ENCODE results near the gene CFAP90. TPM values are rescaled to one million over a fixed set of nuclear protein-coding genes. Genes with fewer than 3 reads are reported as not detected.

The CFAP90 gene
- total and polyA plus RNA-seq, 7 donors = 0.04 to 0.81 TPM; not detected in 5

GRCh38 chr5:7875151-7875550 lies 24.2 kb upstream of the CFAP90 start:
- H3K9me3 ChIP-seq = no peaks in the 10 kb centered on the region
- peaks cover 0 to 14% (median 9%) of the 10 kb centered on the region in 4 donors for H3K4me1 ChIP-seq
- H3K4me3 ChIP-seq = no peak overlapping the region
- intact Hi-C loops (cut with DNase I) = no loop called here
- TF ChIP-seq EP300 (IDR thresholded peaks at IDR 0.05) (no peak), POLR2A (IDR thresholded peaks at IDR 0.05) (no peak), CTCF (IDR thresholded peaks at IDR 0.05) (no peak), POLR2AphosphoS5 (IDR thresholded peaks at IDR 0.05) (no peak)
- no peak for DNase-seq
- 96% methylated on average over 4 of the region's 4 CpGs for WGBS, 2 donors
- H3K27me3 ChIP-seq = no peaks in the 10 kb centered on the region
- H3K36me3 ChIP-seq = peaks cover 7 to 53% (median 17%) of the 10 kb centered on the region in 4 donors
- no peak overlapping the region for H3K27ac ChIP-seq

- TF ChIP-seq EP300 (IDR thresholded peaks at IDR 0.05) (no peak), POLR2AphosphoS5 (IDR thresholded peaks at IDR 0.05) (no peak), CTCF (IDR thresholded peaks at IDR 0.05) (no peak), POLR2A (IDR thresholded peaks at IDR 0.05) (no peak)
- no peak for DNase-seq
- H3K9me3 ChIP-seq = no peaks in the 10 kb centered on the region
- 93 to 96% methylated on average over 2 of the region's 2 CpGs for WGBS, 2 donors
- H3K4me3 ChIP-seq = no peak overlapping the region
- H3K27ac ChIP-seq = no peak overlapping the region
- peaks cover 7 to 48% (median 16%) of the 10 kb centered on the region in 4 donors for H3K36me3 ChIP-seq
- H3K27me3 ChIP-seq = no peaks in the 10 kb centered on the region
- peaks cover 0 to 19% (median 12%) of the 10 kb centered on the region in 4 donors for H3K4me1 ChIP-seq
- intact Hi-C loops (cut with DNase I) = no loop called here
Observed at GRCh38 chr5:7874639-7875038, 23.7 kb upstream of the CFAP90 start.

- no peak overlapping the region for H3K4me3 ChIP-seq
- DNase-seq = no peak
- WGBS, 2 donors = 80 to 85% methylated on average over 9 of the region's 9 CpGs
- H3K9me3 ChIP-seq = no peaks in the 10 kb centered on the region
- peaks cover 7 to 36% (median 9%) of the 10 kb centered on the region in 4 donors for H3K36me3 ChIP-seq
- intact Hi-C loops (cut with DNase I) = no loop called here
- TF ChIP-seq EP300 (IDR thresholded peaks at IDR 0.05) (no peak), CTCF (IDR thresholded peaks at IDR 0.05) (no peak), POLR2A (IDR thresholded peaks at IDR 0.05) (no peak), POLR2AphosphoS5 (IDR thresholded peaks at IDR 0.05) (no peak)
- no peak overlapping the region for H3K27ac ChIP-seq
- no peaks in the 10 kb centered on the region for H3K27me3 ChIP-seq
- peaks cover 0 to 21% (median 13%) of the 10 kb centered on the region in 4 donors for H3K4me1 ChIP-seq
Observed at GRCh38 chr5:7873216-7873615, 22.3 kb upstream of the CFAP90 start.

- no peak for TF ChIP-seq POLR2A (IDR thresholded peaks at IDR 0.05)
- TF ChIP-seq POLR2AphosphoS5 (IDR thresholded peaks at IDR 0.05) = no peak
- TF ChIP-seq EP300 (IDR thresholded peaks at IDR 0.05) = no peak
- TF ChIP-seq CTCF (IDR thresholded peaks at IDR 0.05) = no peak
- Histone ChIP-seq H3K4me1 (peaks cover 0 to 27% (median 17%) of the 10 kb centered on the region in 4 donors), H3K36me3 (peaks cover 6 to 30% (median 7%) of the 10 kb centered on the region in 4 donors), H3K27me3 (no peaks in the 10 kb centered on the region), H3K27ac (no peak overlapping the region), H3K4me3 (no peak overlapping the region), H3K9me3 (no peaks in the 10 kb centered on the region)
- 78 to 79% methylated on average over 4 of the region's 4 CpGs for WGBS, 2 donors
- no peak for DNase-seq
- intact Hi-C loops (cut with DNase I) = no loop called here
Observed at GRCh38 chr5:7872517-7873130, 21.7 kb upstream of the CFAP90 start.

- intact Hi-C loops (cut with DNase I) = no loop called here
- Histone ChIP-seq H3K27me3 (no peaks in the 10 kb centered on the region), H3K4me3 (no peak overlapping the region), H3K36me3 (peaks cover 5 to 20% (median 6%) of the 10 kb centered on the region in 4 donors), H3K9me3 (no peaks in the 10 kb centered on the region), H3K4me1 (peaks cover 0 to 33% (median 23%) of the 10 kb centered on the region in 4 donors), H3K27ac (no peak overlapping the region)
- WGBS, 2 donors = 19 to 71% methylated on average over 2 of the region's 2 CpGs
- TF ChIP-seq EP300 (IDR thresholded peaks at IDR 0.05) (no peak), POLR2A (IDR thresholded peaks at IDR 0.05) (no peak), POLR2AphosphoS5 (IDR thresholded peaks at IDR 0.05) (no peak), CTCF (IDR thresholded peaks at IDR 0.05) (no peak)
- no peak for DNase-seq
Observed at GRCh38 chr5:7871653-7872052, 20.7 kb upstream of the CFAP90 start.

Measured in sigmoid colon (tissue), 7 donors.